Liver (tissue), 3 donors: ENCODE data around the gene CCT5.

ENCODE experiments used
- CTCF ChIP-seq: fragments of 150-350 bp; IDR thresholded peaks from 2 replicates; pipeline ENCODE4 v1.5.1; 2017; ENCODE audit warnings: improper control_type of control experiment, low read depth, low read length; ENCODE audit not compliant: missing input control
- SP1 ChIP-seq: IDR thresholded peaks from 2 replicates; pipeline ENCODE4 v1.6.1; 2018; ENCODE audit warnings: antibody characterized with exemption, mild to moderate bottlenecking
- donor health status: healthy.
- donor health status: healthy.

- TF ChIP-seq CTCF (no peak), SP1 (no peak)
These were observed 56.0 kb downstream of the CCT5 start for GRCh38 chr5:10306114-10306513.
